Measurements from ENCODE around the gene PARP2. TPM values are rescaled to one million over a fixed set of nuclear protein-coding genes. Genes with fewer than 3 reads are reported as not detected.
A peak's percentile ranks its signal among the peaks of the same experiment; 100 is the strongest.

The PARP2 gene, protein sequence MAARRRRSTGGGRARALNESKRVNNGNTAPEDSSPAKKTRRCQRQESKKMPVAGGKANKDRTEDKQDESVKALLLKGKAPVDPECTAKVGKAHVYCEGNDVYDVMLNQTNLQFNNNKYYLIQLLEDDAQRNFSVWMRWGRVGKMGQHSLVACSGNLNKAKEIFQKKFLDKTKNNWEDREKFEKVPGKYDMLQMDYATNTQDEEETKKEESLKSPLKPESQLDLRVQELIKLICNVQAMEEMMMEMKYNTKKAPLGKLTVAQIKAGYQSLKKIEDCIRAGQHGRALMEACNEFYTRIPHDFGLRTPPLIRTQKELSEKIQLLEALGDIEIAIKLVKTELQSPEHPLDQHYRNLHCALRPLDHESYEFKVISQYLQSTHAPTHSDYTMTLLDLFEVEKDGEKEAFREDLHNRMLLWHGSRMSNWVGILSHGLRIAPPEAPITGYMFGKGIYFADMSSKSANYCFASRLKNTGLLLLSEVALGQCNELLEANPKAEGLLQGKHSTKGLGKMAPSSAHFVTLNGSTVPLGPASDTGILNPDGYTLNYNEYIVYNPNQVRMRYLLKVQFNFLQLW
- 16.2 to 27.3 TPM (median 19.4 TPM) in 3 replicates for total RNA-seq
- long read RNA-seq, transcript PARP2-202 (16 exons, 1,881 nt) = major isoform, 15 of 23 reads
- long read RNA-seq, partial matches to known transcripts = 4 of 23 reads
- long read RNA-seq, other reads (novel, unspliced or antisense) = 4 of 23 reads

DNA sequence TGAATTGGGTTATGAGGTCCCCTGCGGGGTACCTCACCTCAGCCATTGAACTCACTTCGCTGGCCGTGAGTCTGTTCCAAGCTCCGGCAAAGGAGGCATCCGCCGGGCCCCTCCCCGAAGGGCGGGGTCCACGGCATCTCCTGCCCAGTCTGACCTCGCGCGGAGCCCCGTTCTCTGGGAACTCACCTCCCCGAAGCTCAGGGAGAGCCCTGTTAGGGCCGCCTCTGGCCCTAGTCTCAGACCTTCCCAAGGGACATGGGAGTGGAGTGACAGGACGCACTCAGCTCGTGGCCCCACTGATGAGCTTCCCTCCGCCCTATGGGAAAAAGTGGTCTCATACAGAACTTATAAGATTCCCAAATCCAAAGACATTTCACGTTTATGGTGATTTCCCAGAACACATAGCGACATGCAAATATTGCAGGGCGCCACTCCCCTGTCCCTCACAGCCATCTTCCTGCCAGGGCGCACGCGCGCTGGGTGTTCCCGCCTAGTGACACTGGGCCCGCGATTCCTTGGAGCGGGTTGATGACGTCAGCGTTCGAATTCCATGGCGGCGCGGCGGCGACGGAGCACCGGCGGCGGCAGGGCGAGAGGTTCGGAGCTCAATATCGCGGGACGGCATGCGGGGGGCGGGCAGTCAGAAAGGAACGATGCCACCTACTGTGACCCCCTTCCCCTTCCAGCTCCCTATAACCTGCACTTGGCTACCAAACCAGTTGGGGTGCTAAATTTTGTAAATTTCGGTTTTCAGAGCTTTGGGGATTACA is at the start of gene PARP2:
Gene PARP2 (plus strand): TSS at position 544 of the 770 bp plus-strand sequence. CDS start 7 bp downstream, at position 551.
- DNase-seq (ENCODE audit: low spot score) = peak; percentile 99
- H3K36me3 Mint-ChIP-seq (ENCODE audit: low read depth) = peaks cover 6% of the 10 kb centered on the region
- H3K27ac Mint-ChIP-seq (ENCODE audit: unreplicated experiment) = peak within 1 kb of the TSS; percentile 94
- H3K4me1 Mint-ChIP-seq (ENCODE audit: low read depth) = peaks cover 11% of the 10 kb centered on the region
- H3K9me3 Mint-ChIP-seq (ENCODE audit: low read depth) = no peaks in the 10 kb centered on the region
- H3K4me3 Mint-ChIP-seq (ENCODE audit: unreplicated experiment) = peak within 1 kb of the TSS; percentile 84
- H3K27me3 Mint-ChIP-seq (ENCODE audit: low read depth) = no peaks in the 10 kb centered on the region
- no peak for TF ChIP-seq CTCF (IDR thresholded peaks at IDR 0.05)

- TF ChIP-seq CTCF (IDR thresholded peaks at IDR 0.05) = no peak
- Mint-ChIP-seq H3K27me3 (ENCODE audit: low read depth) (no peaks in the 10 kb centered on the region), H3K4me1 (ENCODE audit: low read depth) (no peaks in the 10 kb centered on the region), H3K4me3 (ENCODE audit: unreplicated experiment) (no peak overlapping the region), H3K36me3 (ENCODE audit: low read depth) (peaks cover 45% of the 10 kb centered on the region), H3K27ac (ENCODE audit: unreplicated experiment) (no peak overlapping the region), H3K9me3 (ENCODE audit: low read depth) (no peaks in the 10 kb centered on the region)
- no peak for DNase-seq (ENCODE audit: low spot score)
These were observed 48.8 kb upstream of the PARP2 start for GRCh38 chr14:20294636-20295035.

DNA sequence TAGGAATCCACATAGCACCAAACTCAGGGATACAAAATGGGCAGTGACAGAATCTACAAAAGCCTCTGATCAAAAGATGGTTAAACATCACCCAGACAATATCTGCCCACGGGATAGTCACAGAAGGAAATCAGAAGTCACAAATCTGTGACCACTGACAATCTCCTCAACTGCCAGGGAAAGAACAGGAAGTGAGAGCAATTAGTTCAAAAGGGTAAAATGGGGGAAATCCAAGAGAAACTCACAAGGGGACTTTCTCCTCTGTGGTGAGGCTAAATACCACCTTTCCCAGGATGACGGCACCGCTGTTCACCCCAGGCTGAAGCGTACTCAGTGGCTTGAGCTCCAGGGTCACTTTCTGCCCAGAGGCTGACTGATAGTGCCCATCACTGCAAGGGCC is 48.4 kb upstream of the PARP2 start:
- no peak for TF ChIP-seq CTCF (IDR thresholded peaks at IDR 0.05)
- Mint-ChIP-seq H3K4me3 (ENCODE audit: unreplicated experiment) (no peak overlapping the region), H3K27ac (ENCODE audit: unreplicated experiment) (no peak overlapping the region), H3K4me1 (ENCODE audit: low read depth) (no peaks in the 10 kb centered on the region), H3K36me3 (ENCODE audit: low read depth) (peaks cover 42% of the 10 kb centered on the region), H3K27me3 (ENCODE audit: low read depth) (no peaks in the 10 kb centered on the region), H3K9me3 (ENCODE audit: low read depth) (no peaks in the 10 kb centered on the region)
- DNase-seq (ENCODE audit: low spot score) = no peak

DNA sequence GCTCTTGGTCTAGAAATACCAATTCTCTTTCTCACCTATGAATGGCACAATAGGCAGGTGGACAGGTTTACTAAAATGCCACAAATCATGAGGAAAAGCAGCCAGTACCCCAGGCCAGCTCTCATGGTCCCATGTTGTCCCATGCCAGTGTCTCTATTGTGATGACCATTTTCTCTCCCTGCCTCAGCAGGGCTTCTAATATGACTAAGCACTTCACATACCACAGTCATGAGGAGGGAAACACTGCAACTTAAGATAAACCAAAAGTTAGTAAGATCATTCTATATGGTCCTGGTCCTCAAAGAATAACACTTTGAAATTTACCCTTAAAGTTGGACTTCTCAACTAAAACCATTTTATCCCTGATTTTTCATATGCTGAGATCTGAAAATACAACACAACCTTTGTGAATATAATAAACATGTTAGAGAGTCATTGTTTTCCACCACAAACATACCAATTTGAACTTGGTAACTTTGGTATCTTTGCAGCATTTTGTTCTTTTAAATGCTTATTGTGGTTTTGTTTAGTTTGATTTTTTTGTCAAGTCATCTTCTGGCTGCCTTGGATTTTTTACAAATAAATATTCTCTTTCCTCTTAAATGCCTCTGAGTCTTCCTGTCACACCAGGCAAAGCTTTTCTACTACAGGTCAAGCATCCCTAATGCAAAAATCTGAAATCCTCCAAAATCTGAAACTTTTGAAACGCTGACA is 41.2 kb upstream of the PARP2 start:
- H3K4me3 Mint-ChIP-seq (ENCODE audit: unreplicated experiment) = no peak overlapping the region

More for the DNA sequence above, 41.2 kb upstream of the PARP2 start:
- H3K27me3 Mint-ChIP-seq (ENCODE audit: low read depth) = no peaks in the 10 kb centered on the region
- no peak for TF ChIP-seq CTCF (IDR thresholded peaks at IDR 0.05)
- H3K4me1 Mint-ChIP-seq (ENCODE audit: low read depth) = peaks cover 29% of the 10 kb centered on the region
- H3K9me3 Mint-ChIP-seq (ENCODE audit: low read depth) = no peaks in the 10 kb centered on the region
- H3K27ac Mint-ChIP-seq (ENCODE audit: unreplicated experiment) = no peak overlapping the region
- no peak for DNase-seq (ENCODE audit: low spot score)
- peaks cover 20% of the 10 kb centered on the region for H3K36me3 Mint-ChIP-seq (ENCODE audit: low read depth)

Data from chondrocyte (in vitro differentiated cells).